ENCODE data around the gene PLSCR2.
"Not testable (repeated sequence)": the region's sequence is repeated elsewhere in the genome, so short reads cannot be mapped to it uniquely, and the experiment has no call there.

PLSCR2 gene

GRCh38 chr3:146414010-146414409 lies 55.4 kb downstream of the PLSCR2 start:
- no peak for DNase-seq

- not testable (repeated sequence) for DNase-seq
Observed at GRCh38 chr3:146412711-146413110, 56.6 kb downstream of the PLSCR2 start.

- DNase-seq = no peak
Observed at GRCh38 chr3:146407956-146408355, 61.4 kb downstream of the PLSCR2 start.

GRCh38 chr3:146404436-146404835 lies 64.9 kb downstream of the PLSCR2 start:
- no peak for DNase-seq

GRCh38 chr3:146403792-146404191 lies 65.6 kb downstream of the PLSCR2 start:
- DNase-seq = no peak

GRCh38 chr3:146396792-146397191 lies 72.6 kb downstream of the PLSCR2 start:
- DNase-seq = no peak

GRCh38 chr3:146395164-146395563 lies 74.2 kb downstream of the PLSCR2 start:
- no peak for DNase-seq

GRCh38 chr3:146390957-146391356 lies 78.4 kb downstream of the PLSCR2 start:
- no peak for DNase-seq

GRCh38 chr3:146390006-146390772 lies 79.2 kb downstream of the PLSCR2 start:
- DNase-seq = no peak

- DNase-seq = no peak
Observed at GRCh38 chr3:146387566-146387965, 81.8 kb downstream of the PLSCR2 start.

- DNase-seq = no peak
Observed at GRCh38 chr3:146386936-146387335, 82.4 kb downstream of the PLSCR2 start.

GRCh38 chr3:146384786-146385185 lies 84.6 kb downstream of the PLSCR2 start:
- DNase-seq = no peak
